Right lobe of liver (tissue), 6 donors: Measurements from ENCODE around the gene EDN2. TPM values are rescaled to one million over a fixed set of nuclear protein-coding genes. Genes with fewer than 3 reads are reported as not detected.

Experiments used
- ATAC-seq, 4 donors: fragments of 200-7000 bp; cut with Tn5 transposase; one replicate each; pipeline ENCODE4 v1.9.1; 2020; ENCODE audit warnings: mild to moderate bottlenecking in 4 of 4, moderate library complexity in 4 of 4
- DNase-seq, 3 donors: peaks; one replicate each; pipeline ENCODE4 v3.0.0-alpha.2; 2020
- H3K27ac ChIP-seq, 3 donors: fragments of 200-600 bp; one replicate each; pipeline ENCODE4 v1.8.0; 2022
- H3K27me3 ChIP-seq, 2 donors: fragments of 200-600 bp; one replicate each; pipeline ENCODE4 v1.8.0; 2022
- H3K36me3 ChIP-seq, 4 donors: fragments of 200-600 bp; sonication (generic) in 1 of 4; one replicate each; pipeline versions ENCODE4 v1.5.1 to v1.8.0; 2017 to 2022; ENCODE audit warnings: control low read depth in 1 of 4
- H3K4me1 ChIP-seq, 4 donors: fragments of 200-600 bp; sonication (generic) in 1 of 4; one replicate each; pipeline versions ENCODE4 v1.5.1 to v1.8.0; 2017 to 2022; ENCODE audit warnings: control low read depth in 1 of 4
- H3K4me3 ChIP-seq, 3 donors: fragments of 200-600 bp; one replicate each; pipeline ENCODE4 v1.8.0; 2022
- H3K9me3 ChIP-seq, 4 donors: fragments of 200-600 bp; sonication (generic) in 1 of 4; one replicate each; pipeline versions ENCODE4 v1.5.1 to v1.8.0; 2017 to 2022; ENCODE audit warnings: control low read depth in 1 of 4
- CTCF ChIP-seq, 4 donors: fragments of 200-600 bp in 3 of 4; fragments of 450-650 bp in 1 of 4; IDR thresholded peaks; one replicate each; pipeline versions ENCODE4 v1.5.1 to v1.8.0; 2016 to 2022; ENCODE audit warnings: antibody characterized with exemption in 4 of 4, mild to moderate bottlenecking in 2 of 4
- POLR2A ChIP-seq: fragments of 450-650 bp; IDR thresholded peaks from one replicate; pipeline ENCODE4 v1.6.1; 2017; ENCODE audit warnings: antibody characterized with exemption, mild to moderate bottlenecking
- whole genome bisulfite sequencing: methylation state at CpG from one replicate; pipeline ENCODE4 v1.1.6; 2018; ENCODE audit warnings: low coverage, low lambda C conversion rate; ENCODE audit not compliant: insufficient coverage; ENCODE audit errors: missing lambda C conversion rate; 5-methylcytosine and 5-hydroxymethylcytosine counted together
- intact Hi-C, 2 donors: fragments of 100-400 bp; cut with DNase I; formaldehyde crosslinking; loops; one replicate each; pipeline versions ENCODE4 v1.11.2 to v1.14.1; 2022
- total RNA-seq, 6 experiments: library from RNA; depleted of rRNA in 2 of 6; stranded (reverse); fragments of >200 nt in 2 of 6; fragmentation: NEBNext Ultra II Directional in 3 of 6; extraction: Animal tissue kit (Norgen Biotek cat#: 25700) in 3 of 6; gene quantifications; one replicate each; pipeline versions ENCODE4 v1.1.0 to v1.2.4, GENCODE V29; 2016 to 2023
- donor health status: DM: no; HTN: yes; CAD: no.
- donor health status: DM: no; HTN: no; CAD: no.
- donor health status: DM: no; HTN: no; CAD: no.
- donor health status: DM: no; HTN: yes; CAD: no.
- donor health status: DM: no; HTN: yes; CAD: no.

The EDN2 gene
- total RNA-seq, 6 experiments from 2014 or later = 0.18 to 1.6 (median 0.31) TPM; not detected in 2

- no peak overlapping the region for H3K27ac ChIP-seq
- no peak overlapping the region for H3K4me3 ChIP-seq
- TF ChIP-seq CTCF (IDR thresholded peaks at IDR 0.05) (no peak), POLR2A (no peak)
- intact Hi-C loops = no loop called here
- 50% methylated on average over 1 of the region's 2 CpGs for WGBS
- H3K27me3 ChIP-seq = no peaks in the 10 kb centered on the region
- DNase-seq (no peak), ATAC-seq (no peak)
- H3K9me3 ChIP-seq = no peaks in the 10 kb centered on the region
- peaks cover 0 to 3% (median under 1%) of the 10 kb centered on the region in 4 donors for H3K4me1 ChIP-seq
- H3K36me3 ChIP-seq = no peaks in the 10 kb centered on the region
Measured at GRCh38 chr1:41490911-41491310, 6.4 kb upstream of the EDN2 start.

- no peak for ATAC-seq
- Histone ChIP-seq H3K36me3 (no peaks in the 10 kb centered on the region), H3K27me3 (no peaks in the 10 kb centered on the region), H3K9me3 (no peaks in the 10 kb centered on the region), H3K27ac (no peak overlapping the region), H3K4me3 (no peak overlapping the region), H3K4me1 (peaks cover 0 to 5% (median 2%) of the 10 kb centered on the region in 4 donors)
- DNase-seq = no peak
- intact Hi-C loops = no loop called here
- 88% methylated on average over 5 of the region's 5 CpGs for WGBS
- TF ChIP-seq CTCF (IDR thresholded peaks at IDR 0.05) (no peak), POLR2A (no peak)
Measured at GRCh38 chr1:41489561-41489960, 5.1 kb upstream of the EDN2 start.

- H3K27ac ChIP-seq = no peak overlapping the region
Measured at GRCh38 chr1:41488040-41488951, 3.8 kb upstream of the EDN2 start.

More at GRCh38 chr1:41488040-41488951, 3.8 kb upstream of the EDN2 start:
- no peak for ATAC-seq
- TF ChIP-seq CTCF (IDR thresholded peaks at IDR 0.05) (no peak), POLR2A (no peak)
- H3K9me3 ChIP-seq = no peaks in the 10 kb centered on the region
- peaks cover 0 to 14% (median 6%) of the 10 kb centered on the region in 4 donors for H3K4me1 ChIP-seq
- peak in 1 of 3 donors; percentile 43 for DNase-seq
- 82% methylated on average over 2 of the region's 11 CpGs for WGBS
- no peak overlapping the region for H3K4me3 ChIP-seq
- H3K27me3 ChIP-seq = no peaks in the 10 kb centered on the region
- no peaks in the 10 kb centered on the region for H3K36me3 ChIP-seq
- intact Hi-C loops = no loop called here
